ENCODE data around the gene ADARB1. TPM values are rescaled to one million over a fixed set of nuclear protein-coding genes. Genes with fewer than 3 reads are reported as not detected.

Gene ADARB1
- polyA plus RNA-seq, 1 experiment: 25.3 TPM

DNA sequence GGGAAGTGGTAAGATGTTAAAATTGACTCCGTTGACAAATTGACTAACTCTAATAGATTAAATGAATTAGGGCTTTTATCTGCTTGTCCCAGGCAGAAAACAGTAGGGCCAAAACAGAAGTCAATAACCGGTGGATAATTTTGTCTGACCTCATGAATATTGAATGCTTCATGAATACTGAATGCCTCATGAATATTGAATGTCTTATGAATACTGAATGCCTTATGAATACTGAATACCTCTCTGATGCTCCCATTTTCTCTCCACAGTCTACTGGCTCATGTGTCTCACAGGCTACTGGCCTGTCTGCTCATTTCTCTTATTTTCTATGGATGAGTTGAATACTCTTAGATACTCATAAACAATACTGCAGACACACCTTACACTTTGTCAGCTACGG lies 157.3 kb downstream of the ADARB1 start:
- H3K27ac ChIP-seq (ENCODE audit: low read depth, low read length): no peak overlapping the region
- no peak overlapping the region for H3K4me3 ChIP-seq (ENCODE audit: low read depth, low read length)
- no peak for DNase-seq (ENCODE audit: low read depth, low spot score)
- H3K9me3 ChIP-seq (ENCODE audit: control insufficient read depth, insufficient read depth, low read length): peaks cover 4% of the 10 kb centered on the region
- H3K27me3 ChIP-seq (ENCODE audit: control insufficient read depth, insufficient read depth, low read length): peaks cover 29% of the 10 kb centered on the region
- ChIA-PET POLR2A (no interaction called here), CTCF (interaction anchor here (1.3 kb wide), 1 partner anchor 282 kb away, joined by 4 read pairs; no protein-coding TSS in a partner anchor)
- TF ChIP-seq, protein P1, sequence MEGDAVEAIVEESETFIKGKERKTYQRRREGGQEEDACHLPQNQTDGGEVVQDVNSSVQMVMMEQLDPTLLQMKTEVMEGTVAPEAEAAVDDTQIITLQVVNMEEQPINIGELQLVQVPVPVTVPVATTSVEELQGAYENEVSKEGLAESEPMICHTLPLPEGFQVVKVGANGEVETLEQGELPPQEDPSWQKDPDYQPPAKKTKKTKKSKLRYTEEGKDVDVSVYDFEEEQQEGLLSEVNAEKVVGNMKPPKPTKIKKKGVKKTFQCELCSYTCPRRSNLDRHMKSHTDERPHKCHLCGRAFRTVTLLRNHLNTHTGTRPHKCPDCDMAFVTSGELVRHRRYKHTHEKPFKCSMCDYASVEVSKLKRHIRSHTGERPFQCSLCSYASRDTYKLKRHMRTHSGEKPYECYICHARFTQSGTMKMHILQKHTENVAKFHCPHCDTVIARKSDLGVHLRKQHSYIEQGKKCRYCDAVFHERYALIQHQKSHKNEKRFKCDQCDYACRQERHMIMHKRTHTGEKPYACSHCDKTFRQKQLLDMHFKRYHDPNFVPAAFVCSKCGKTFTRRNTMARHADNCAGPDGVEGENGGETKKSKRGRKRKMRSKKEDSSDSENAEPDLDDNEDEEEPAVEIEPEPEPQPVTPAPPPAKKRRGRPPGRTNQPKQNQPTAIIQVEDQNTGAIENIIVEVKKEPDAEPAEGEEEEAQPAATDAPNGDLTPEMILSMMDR (IDR thresholded peaks at IDR 0.05; ENCODE audit: low read depth, low read length): no peak

DNA sequence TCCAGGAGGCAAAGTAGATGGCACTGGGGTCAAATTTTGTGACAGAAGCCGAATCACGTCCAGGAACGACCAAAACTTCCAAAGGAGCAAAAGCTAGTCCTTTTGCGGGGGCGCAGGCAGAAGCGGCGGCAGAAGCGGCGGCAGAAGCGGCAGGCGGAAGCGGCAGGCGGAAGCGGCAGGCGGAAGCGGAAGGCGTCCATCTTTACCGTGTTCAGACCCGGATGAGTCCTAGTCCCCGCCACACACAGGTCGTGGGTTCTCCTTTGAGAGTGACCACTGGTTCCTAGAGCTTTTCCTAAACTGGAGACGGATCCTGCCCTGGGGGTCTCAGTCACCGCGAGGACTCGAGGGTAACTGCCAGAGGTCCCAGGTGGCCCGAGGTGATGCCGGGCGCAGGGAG lies 159.7 kb downstream of the ADARB1 start:
- Histone ChIP-seq H3K9me3 (ENCODE audit: control insufficient read depth, insufficient read depth, low read length) (peaks cover 4% of the 10 kb centered on the region), H3K4me3 (ENCODE audit: low read depth, low read length) (no peak overlapping the region), H3K27ac (ENCODE audit: low read depth, low read length) (no peak overlapping the region), H3K27me3 (ENCODE audit: control insufficient read depth, insufficient read depth, low read length) (peaks cover 40% of the 10 kb centered on the region)
- ChIA-PET CTCF (interaction anchor here (0.9 to 1.4 kb wide), 2 partner anchors 93 to 97 kb away, joined by 3 to 4 read pairs; no protein-coding TSS in a partner anchor), POLR2A (no interaction called here)
- TF ChIP-seq, protein P1 (IDR thresholded peaks at IDR 0.05; ENCODE audit: low read depth, low read length): no peak
- no peak for DNase-seq (ENCODE audit: low read depth, low spot score)

DNA sequence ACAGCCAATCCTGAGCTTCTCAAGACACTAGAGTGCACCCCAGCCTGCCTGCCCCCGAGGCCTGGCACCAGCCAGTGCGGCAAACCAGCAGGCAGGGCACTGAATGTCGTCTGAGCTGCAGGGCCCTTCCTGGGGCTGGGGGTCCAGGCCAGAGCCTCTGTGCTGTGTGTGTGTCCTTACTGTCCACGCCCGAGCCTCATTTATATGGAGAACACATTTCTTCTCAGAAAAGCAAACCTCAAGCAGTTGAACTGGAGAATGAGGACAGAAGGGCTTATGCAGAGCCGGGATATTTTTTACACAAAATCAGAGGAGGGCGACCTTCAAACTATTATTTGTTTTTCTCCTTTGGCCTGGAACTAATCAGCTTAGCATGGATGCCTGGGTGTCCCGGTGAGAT lies 160.6 kb downstream of the ADARB1 start:
- no peak for DNase-seq (ENCODE audit: low read depth, low spot score)
- Histone ChIP-seq H3K9me3 (ENCODE audit: control insufficient read depth, insufficient read depth, low read length) (peaks cover 4% of the 10 kb centered on the region), H3K27ac (ENCODE audit: low read depth, low read length) (no peak overlapping the region), H3K27me3 (ENCODE audit: control insufficient read depth, insufficient read depth, low read length) (peaks cover 40% of the 10 kb centered on the region), H3K4me3 (ENCODE audit: low read depth, low read length) (no peak overlapping the region)
- ChIA-PET CTCF (interaction anchor here (1.4 kb wide), 1 partner anchor 94 kb away, joined by 4 read pairs; no protein-coding TSS in a partner anchor), POLR2A (no interaction called here)
- TF ChIP-seq, protein P1 (IDR thresholded peaks at IDR 0.05; ENCODE audit: low read depth, low read length): no peak

DNA sequence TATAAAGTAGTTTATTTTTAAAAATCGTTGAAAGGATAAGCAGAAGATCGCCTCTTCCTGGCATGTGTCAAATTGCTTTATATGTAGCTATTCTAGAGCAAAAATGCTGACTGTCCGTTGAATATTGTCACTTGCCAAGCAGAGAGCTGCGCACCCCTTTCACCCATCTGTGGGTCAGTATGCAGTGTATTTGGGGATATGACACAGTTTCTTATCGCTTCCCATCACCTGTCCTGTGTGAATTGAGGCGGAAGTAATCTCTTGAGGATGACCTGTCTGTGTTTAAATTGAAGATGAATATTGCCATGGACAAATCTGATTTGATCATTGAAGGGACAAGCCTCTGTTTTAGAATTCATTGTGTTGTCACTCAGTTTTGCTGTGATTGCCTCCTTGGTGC lies 161.1 kb downstream of the ADARB1 start:
- POLR2A ChIA-PET: no interaction called here
- CTCF ChIA-PET: interaction anchor here (1.4 kb wide), 1 partner anchor 95 kb away, joined by 4 read pairs; no protein-coding TSS in a partner anchor

DNA sequence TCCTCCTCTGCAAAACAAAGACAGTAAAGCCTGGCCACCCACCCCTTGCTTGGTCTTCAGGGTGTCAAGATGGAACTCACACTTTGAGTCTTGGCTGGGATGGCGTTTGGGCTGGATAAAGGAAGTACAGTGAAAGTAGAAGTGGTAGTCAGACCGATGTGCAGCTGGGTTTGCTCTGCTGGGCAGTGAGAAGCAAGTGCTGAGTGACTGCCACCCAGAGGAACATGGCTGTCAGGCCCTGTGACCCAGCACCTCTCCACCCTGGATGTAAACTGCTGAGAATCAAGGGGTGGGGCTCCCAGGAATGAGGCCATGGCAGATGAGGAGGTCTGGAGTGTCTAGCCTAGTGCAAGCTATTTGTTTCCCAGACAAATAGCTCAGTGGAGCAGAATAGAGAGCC lies 162.1 kb downstream of the ADARB1 start:
- peaks cover 7% of the 10 kb centered on the region for H3K9me3 ChIP-seq (ENCODE audit: control insufficient read depth, insufficient read depth, low read length)
- CTCF ChIA-PET: no interaction called here
- H3K27me3 ChIP-seq (ENCODE audit: control insufficient read depth, insufficient read depth, low read length): peaks cover 43% of the 10 kb centered on the region
- H3K27ac ChIP-seq (ENCODE audit: low read depth, low read length): no peak overlapping the region
- DNase-seq (ENCODE audit: low read depth, low spot score): no peak
- POLR2A ChIA-PET: no interaction called here
- no peak overlapping the region for H3K4me3 ChIP-seq (ENCODE audit: low read depth, low read length)
- TF ChIP-seq, protein P1 (IDR thresholded peaks at IDR 0.05; ENCODE audit: low read depth, low read length): no peak

More for the DNA sequence above, 161.1 kb downstream of the ADARB1 start:
- no peak for DNase-seq (ENCODE audit: low read depth, low spot score)
- H3K9me3 ChIP-seq (ENCODE audit: control insufficient read depth, insufficient read depth, low read length): peaks cover 4% of the 10 kb centered on the region
- TF ChIP-seq, protein P1 (IDR thresholded peaks at IDR 0.05; ENCODE audit: low read depth, low read length): no peak
- H3K4me3 ChIP-seq (ENCODE audit: low read depth, low read length): no peak overlapping the region
- no peak overlapping the region for H3K27ac ChIP-seq (ENCODE audit: low read depth, low read length)
- H3K27me3 ChIP-seq (ENCODE audit: control insufficient read depth, insufficient read depth, low read length): peaks cover 40% of the 10 kb centered on the region

Data from AG04450 (cell line).